ENCODE measurements around the gene PITPNB.

PITPNB gene

DNA sequence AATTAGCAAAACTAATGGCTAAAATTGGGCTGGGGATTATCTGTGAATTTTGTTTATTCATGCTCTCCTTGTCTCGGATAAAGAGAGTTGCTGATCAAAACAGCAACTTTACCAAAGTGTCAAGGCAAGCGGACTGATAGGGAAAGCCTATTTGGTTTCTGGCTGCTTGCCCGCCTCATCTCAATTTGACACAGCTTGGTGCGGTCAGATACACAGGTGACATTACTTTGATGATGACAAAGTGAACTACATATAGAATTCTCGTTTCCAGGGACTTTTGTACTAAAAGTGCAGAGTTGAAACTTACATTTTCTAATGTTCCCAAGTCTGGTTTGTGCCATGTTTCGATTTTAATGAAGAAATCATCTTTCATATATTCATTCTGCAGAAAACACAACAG lies 22.8 kb downstream of the PITPNB start:
- Histone ChIP-seq H4K20me1 (ENCODE audit: control insufficient read depth, insufficient read depth, low read depth, low read length) (peaks cover 4% of the 10 kb centered on the region; the same call in 1 of the 2 replicates), H3K9me3 (ENCODE audit: control insufficient read depth, insufficient read depth, low read length) (no peaks in the 10 kb centered on the region), H3K27ac (ENCODE audit: low read depth, low read length) (no peak overlapping the region), H3K36me3 (ENCODE audit: control insufficient read depth, low read length) (peaks cover 91% of the 10 kb centered on the region), H3K9me2 (replicated peaks; ENCODE audit: control insufficient read depth, low read length) (no peaks in the 10 kb centered on the region), H3K4me1 (ENCODE audit: control insufficient read depth, low read length) (no peaks in the 10 kb centered on the region), H3K79me2 (ENCODE audit: control insufficient read depth, low read length) (peaks cover 26% of the 10 kb centered on the region), H3K4me3 (ENCODE audit: low read length) (no peak overlapping the region), H3K27me3 (ENCODE audit: control insufficient read depth, low read length) (no peaks in the 10 kb centered on the region), H3F3A (ENCODE audit: control insufficient read depth, insufficient read depth) (peaks cover 4% of the 10 kb centered on the region; the same call in 1 of the 2 replicates), H3K4me2 (ENCODE audit: low read length) (no peak overlapping the region)
- TF ChIP-seq, protein P1, sequence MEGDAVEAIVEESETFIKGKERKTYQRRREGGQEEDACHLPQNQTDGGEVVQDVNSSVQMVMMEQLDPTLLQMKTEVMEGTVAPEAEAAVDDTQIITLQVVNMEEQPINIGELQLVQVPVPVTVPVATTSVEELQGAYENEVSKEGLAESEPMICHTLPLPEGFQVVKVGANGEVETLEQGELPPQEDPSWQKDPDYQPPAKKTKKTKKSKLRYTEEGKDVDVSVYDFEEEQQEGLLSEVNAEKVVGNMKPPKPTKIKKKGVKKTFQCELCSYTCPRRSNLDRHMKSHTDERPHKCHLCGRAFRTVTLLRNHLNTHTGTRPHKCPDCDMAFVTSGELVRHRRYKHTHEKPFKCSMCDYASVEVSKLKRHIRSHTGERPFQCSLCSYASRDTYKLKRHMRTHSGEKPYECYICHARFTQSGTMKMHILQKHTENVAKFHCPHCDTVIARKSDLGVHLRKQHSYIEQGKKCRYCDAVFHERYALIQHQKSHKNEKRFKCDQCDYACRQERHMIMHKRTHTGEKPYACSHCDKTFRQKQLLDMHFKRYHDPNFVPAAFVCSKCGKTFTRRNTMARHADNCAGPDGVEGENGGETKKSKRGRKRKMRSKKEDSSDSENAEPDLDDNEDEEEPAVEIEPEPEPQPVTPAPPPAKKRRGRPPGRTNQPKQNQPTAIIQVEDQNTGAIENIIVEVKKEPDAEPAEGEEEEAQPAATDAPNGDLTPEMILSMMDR (IDR thresholded peaks at IDR 0.05; ENCODE audit: low read depth, low read length, poor library complexity, severe bottlenecking), result no peak
- no peak for TF ChIP-seq EZH2phosphoT487 (IDR thresholded peaks at IDR 0.05; ENCODE audit: borderline replicate concordance, low read length)

DNA sequence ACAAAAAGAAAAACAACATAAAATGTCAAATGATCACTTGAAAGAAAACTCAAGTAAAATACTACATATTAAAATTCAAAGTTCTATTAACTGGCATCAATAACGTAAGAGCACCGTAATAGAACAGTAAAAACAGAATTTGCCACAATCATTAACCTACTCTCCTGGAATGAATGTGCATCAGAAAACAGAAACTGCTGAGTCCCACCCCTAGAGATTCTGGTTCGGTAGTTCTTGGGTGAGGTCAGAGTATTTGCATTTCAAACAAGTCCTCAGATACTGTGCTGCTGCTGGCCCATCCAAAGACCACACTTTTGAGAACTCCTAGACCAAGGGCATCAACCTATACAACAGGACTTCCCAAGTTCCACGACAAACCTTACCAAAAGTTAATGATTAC lies 23.5 kb downstream of the PITPNB start:
- no peaks in the 10 kb centered on the region for H3K4me1 ChIP-seq (ENCODE audit: control insufficient read depth, low read length)
- no peak overlapping the region for H3K4me3 ChIP-seq (ENCODE audit: low read length)
- no peaks in the 10 kb centered on the region for H3K9me2 ChIP-seq (replicated peaks; ENCODE audit: control insufficient read depth, low read length)
- H3K36me3 ChIP-seq (ENCODE audit: control insufficient read depth, low read length), result peaks cover 91% of the 10 kb centered on the region
- no peaks in the 10 kb centered on the region; the same call in 1 of the 2 replicates for H4K20me1 ChIP-seq (ENCODE audit: control insufficient read depth, insufficient read depth, low read depth, low read length)
- no peaks in the 10 kb centered on the region for H3K9me3 ChIP-seq (ENCODE audit: control insufficient read depth, insufficient read depth, low read length)
- H3F3A ChIP-seq (ENCODE audit: control insufficient read depth, insufficient read depth), result 0 out of 2 replicates have a peak, but pooled peaks cover 4% of the 10 kb centered on the region
- H3K27me3 ChIP-seq (ENCODE audit: control insufficient read depth, low read length), result no peaks in the 10 kb centered on the region
- H3K4me2 ChIP-seq (ENCODE audit: low read length), result no peak overlapping the region
- H3K27ac ChIP-seq (ENCODE audit: low read depth, low read length), result no peak overlapping the region
- H3K79me2 ChIP-seq (ENCODE audit: control insufficient read depth, low read length), result peaks cover 21% of the 10 kb centered on the region
- TF ChIP-seq, protein P1 (IDR thresholded peaks at IDR 0.05; ENCODE audit: low read depth, low read length, poor library complexity, severe bottlenecking), result no peak
- no peak for TF ChIP-seq EZH2phosphoT487 (IDR thresholded peaks at IDR 0.05; ENCODE audit: borderline replicate concordance, low read length)

DNA sequence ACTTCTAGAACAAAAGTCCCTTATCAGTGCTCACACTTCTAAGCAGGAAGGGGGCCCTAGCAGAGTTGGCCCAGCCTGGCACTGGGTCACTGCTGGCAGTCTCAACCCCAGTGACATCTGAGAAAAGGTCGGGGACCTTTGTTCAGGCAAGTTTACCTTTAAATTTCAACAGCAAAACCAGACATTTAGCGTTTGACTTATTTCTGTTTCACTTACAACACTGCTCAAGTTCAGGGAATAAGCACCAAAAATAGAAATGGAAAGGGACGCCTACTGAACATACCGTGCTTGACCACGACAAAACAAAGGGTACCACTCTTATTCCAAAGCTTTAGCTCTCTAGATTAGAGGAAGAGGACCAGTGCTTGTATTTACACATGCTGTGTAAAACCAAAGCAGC lies 26.2 kb downstream of the PITPNB start:
- peaks cover 93% of the 10 kb centered on the region for H3K36me3 ChIP-seq (ENCODE audit: control insufficient read depth, low read length)
- H3K27me3 ChIP-seq (ENCODE audit: control insufficient read depth, low read length), result no peaks in the 10 kb centered on the region
- H3K79me2 ChIP-seq (ENCODE audit: control insufficient read depth, low read length), result peaks cover 13% of the 10 kb centered on the region; the same call in 1 of the 2 replicates

More for the DNA sequence above, 26.2 kb downstream of the PITPNB start:
- Histone ChIP-seq H4K20me1 (ENCODE audit: control insufficient read depth, insufficient read depth, low read depth, low read length) (no peaks in the 10 kb centered on the region; the same call in 1 of the 2 replicates), H3K9me2 (replicated peaks; ENCODE audit: control insufficient read depth, low read length) (no peaks in the 10 kb centered on the region), H3K4me2 (ENCODE audit: low read length) (no peak overlapping the region), H3K27ac (ENCODE audit: low read depth, low read length) (no peak overlapping the region), H3K4me1 (ENCODE audit: control insufficient read depth, low read length) (no peaks in the 10 kb centered on the region), H3F3A (ENCODE audit: control insufficient read depth, insufficient read depth) (0 out of 2 replicates have a peak, but pooled peaks cover 6% of the 10 kb centered on the region), H3K9me3 (ENCODE audit: control insufficient read depth, insufficient read depth, low read length) (no peaks in the 10 kb centered on the region), H3K4me3 (ENCODE audit: low read length) (no peak overlapping the region)
- TF ChIP-seq EZH2phosphoT487 (IDR thresholded peaks at IDR 0.05; ENCODE audit: borderline replicate concordance, low read length), result no peak
- TF ChIP-seq, protein P1 (IDR thresholded peaks at IDR 0.05; ENCODE audit: low read depth, low read length, poor library complexity, severe bottlenecking), result no peak
